HL-60 (cell line): ENCODE results near the gene NBDY.
A peak's percentile ranks its signal among the peaks of the same experiment; 100 is the strongest.

Source experiments
- DNase-seq, 2 experiments: peaks; one replicate each; pipeline ENCODE4 v3.0.0-alpha.2; 2010 to 2020; ENCODE audit warnings: low read depth in 1 of 2, low spot score in 1 of 2
- H3K27ac ChIP-seq: fragments of 250-450 bp; sonication (Bioruptor Pico); replicated peaks from 2 replicates; pipeline ENCODE4 v1.5.1; 2020; ENCODE audit warnings: mild to moderate bottlenecking, moderate library complexity
- H3K27me3 ChIP-seq: fragments of 250-450 bp; sonication (Bioruptor Pico); 2 replicates; pipeline ENCODE4 v1.5.1; 2021; ENCODE audit warnings: mild to moderate bottlenecking, moderate library complexity; ENCODE audit not compliant: insufficient read depth, poor library complexity, severe bottlenecking
- H3K4me3 ChIP-seq: replicated peaks from 2 replicates; pipeline ENCODE4 v1.5.1; 2011; ENCODE audit warnings: mild to moderate bottlenecking, control low read depth, low read length; ENCODE audit not compliant: insufficient read depth
- CTCF ChIP-seq: IDR thresholded peaks from one replicate; pipeline ENCODE4 v1.5.1; 2011; ENCODE audit warnings: low read length, control low read depth, inconsistent platforms; ENCODE audit not compliant: insufficient read depth
- GABPA ChIP-seq: IDR thresholded peaks from 2 replicates; pipeline ENCODE4 v1.6.1; 2012; ENCODE audit warnings: low read depth
- POLR2AphosphoS5 ChIP-seq: IDR thresholded peaks from 2 replicates; pipeline ENCODE4 v1.6.1; 2012; ENCODE audit warnings: low read depth
- REST ChIP-seq: IDR thresholded peaks from 2 replicates; pipeline ENCODE4 v1.6.1; 2012; ENCODE audit warnings: low read depth; ENCODE audit not compliant: insufficient replicate concordance
- SPI1 ChIP-seq: IDR thresholded peaks from 2 replicates; pipeline ENCODE4 v1.6.1; 2012; ENCODE audit warnings: low read depth, mild to moderate bottlenecking, borderline replicate concordance

NBDY gene

DNA sequence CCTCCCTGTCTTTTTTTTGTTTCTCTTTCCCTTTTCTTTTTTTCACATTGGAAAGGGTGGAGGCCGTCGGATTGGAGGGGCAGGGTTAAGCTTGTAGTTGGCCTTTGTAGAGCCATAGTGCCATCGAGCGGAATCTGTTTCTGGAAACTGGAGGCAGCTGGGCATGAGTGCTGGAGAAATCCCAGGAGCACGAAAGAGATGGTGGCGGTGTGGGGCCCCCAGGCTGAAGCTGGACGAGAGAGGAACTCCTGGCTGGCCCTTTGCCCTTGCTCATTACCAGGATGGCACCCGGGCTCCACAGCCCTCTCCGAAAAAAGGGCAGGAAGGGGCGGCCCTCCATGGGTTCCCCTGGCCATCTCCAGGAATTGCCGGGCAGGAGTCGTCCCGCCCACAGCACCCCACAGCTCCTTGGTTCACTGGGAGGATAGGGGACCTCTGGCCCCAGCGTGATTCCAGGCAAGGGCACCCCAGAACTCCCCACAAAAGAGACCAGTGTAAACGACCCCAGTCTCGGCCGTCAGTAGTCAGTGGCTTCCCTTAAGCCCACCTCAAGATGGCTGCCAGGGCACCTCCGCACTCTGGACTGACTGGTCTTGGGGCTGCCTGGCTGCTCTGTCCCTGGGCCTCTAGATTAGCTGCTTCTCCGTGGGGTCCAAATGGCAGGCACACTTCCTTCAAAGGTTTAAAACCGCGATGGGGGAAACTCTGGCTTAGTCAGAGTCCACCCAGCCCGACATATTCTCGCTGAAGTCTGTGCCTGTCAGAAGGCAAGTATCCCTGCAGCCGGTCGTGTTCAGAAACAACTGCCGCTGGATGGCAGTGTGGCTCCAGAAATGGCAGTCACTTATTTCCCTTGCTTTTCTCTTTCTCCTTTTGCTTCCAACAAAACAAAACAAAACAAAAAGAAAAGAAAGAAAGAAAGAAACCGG lies 74.1 kb downstream of the NBDY start:
- no peak for TF ChIP-seq CTCF
- no peak for TF ChIP-seq SPI1
- no peak for TF ChIP-seq GABPA
- TF ChIP-seq REST, result no peak
- TF ChIP-seq POLR2AphosphoS5, result no peak
- no peaks in the 10 kb centered on the region for H3K27me3 ChIP-seq
- DNase-seq, result peak in 1 of 2 experiments; percentile 57
- peak overlapping the region; percentile 48 for H3K27ac ChIP-seq
- no peak overlapping the region for H3K4me3 ChIP-seq

- H3K4me3 ChIP-seq, result no peak overlapping the region
- TF ChIP-seq SPI1, result no peak
- TF ChIP-seq GABPA, result no peak
- no peak for TF ChIP-seq REST
- TF ChIP-seq POLR2AphosphoS5, result no peak
- TF ChIP-seq CTCF, result no peak
- DNase-seq, result no peak
- no peak overlapping the region for H3K27ac ChIP-seq
- no peaks in the 10 kb centered on the region for H3K27me3 ChIP-seq
These were observed 75.0 kb downstream of the NBDY start for GRCh38 chrX:56803850-56804681.

GRCh38 chrX:56804867-56805266 lies 75.8 kb downstream of the NBDY start:
- DNase-seq, result no peak
- H3K27me3 ChIP-seq, result no peaks in the 10 kb centered on the region
- TF ChIP-seq REST, result no peak
- TF ChIP-seq GABPA, result no peak
- no peak for TF ChIP-seq SPI1
- TF ChIP-seq CTCF, result no peak
- TF ChIP-seq POLR2AphosphoS5, result no peak
- no peak overlapping the region for H3K4me3 ChIP-seq
- no peak overlapping the region for H3K27ac ChIP-seq
